Upper lobe of left lung (tissue), 4 donors: ENCODE measurements around the gene ZNF629.

Experiments used
- CTCF ChIP-seq, 6 experiments: fragments of 450-650 bp in 4 of 6; fragments of 200-600 bp in 2 of 6; sonication (generic) in 2 of 6; IDR thresholded peaks; one replicate each; pipeline ENCODE4 v1.5.1; 2016 to 2019; ENCODE audit warnings: antibody characterized with exemption in 6 of 6
- EP300 ChIP-seq, 4 donors: sonication (generic); formaldehyde crosslinking; IDR thresholded peaks; one replicate each; pipeline ENCODE4 v1.5.1; 2017; ENCODE audit warnings: antibody characterized with exemption in 4 of 4, control low read depth in 2 of 4
- POLR2A ChIP-seq, 4 donors: fragments of 450-650 bp; IDR thresholded peaks; one replicate each; pipeline ENCODE4 v1.5.1; 2016 to 2017; ENCODE audit warnings: antibody characterized with exemption in 4 of 4, mild to moderate bottlenecking in 2 of 4

GRCh38 chr16:30778549-30779244 lies 8.3 kb downstream of the ZNF629 start:
- TF ChIP-seq POLR2A (IDR thresholded peaks at IDR 0.05) (no peak), CTCF (IDR thresholded peaks at IDR 0.05) (no peak), EP300 (IDR thresholded peaks at IDR 0.05) (no peak)
